Erythroblast (primary cell): ENCODE results near the gene DCUN1D2.

Source experiments
- DNase-seq, 2 experiments: peaks; one replicate each; lab custom pipeline; 2025; lab: John Stamatoyannopoulos, UW
- GATA1 ChIP-seq: IDR thresholded peaks from 2 replicates; pipeline ENCODE4 v1.6.1; 2011; ENCODE audit warnings: low read depth, mild to moderate bottlenecking, control low read depth, low read length, moderate library complexity
- POLR2A ChIP-seq: IDR thresholded peaks from 2 replicates; pipeline ENCODE4 v1.6.1; 2011; ENCODE audit warnings: mild to moderate bottlenecking, low read length

DCUN1D2 gene

DNA sequence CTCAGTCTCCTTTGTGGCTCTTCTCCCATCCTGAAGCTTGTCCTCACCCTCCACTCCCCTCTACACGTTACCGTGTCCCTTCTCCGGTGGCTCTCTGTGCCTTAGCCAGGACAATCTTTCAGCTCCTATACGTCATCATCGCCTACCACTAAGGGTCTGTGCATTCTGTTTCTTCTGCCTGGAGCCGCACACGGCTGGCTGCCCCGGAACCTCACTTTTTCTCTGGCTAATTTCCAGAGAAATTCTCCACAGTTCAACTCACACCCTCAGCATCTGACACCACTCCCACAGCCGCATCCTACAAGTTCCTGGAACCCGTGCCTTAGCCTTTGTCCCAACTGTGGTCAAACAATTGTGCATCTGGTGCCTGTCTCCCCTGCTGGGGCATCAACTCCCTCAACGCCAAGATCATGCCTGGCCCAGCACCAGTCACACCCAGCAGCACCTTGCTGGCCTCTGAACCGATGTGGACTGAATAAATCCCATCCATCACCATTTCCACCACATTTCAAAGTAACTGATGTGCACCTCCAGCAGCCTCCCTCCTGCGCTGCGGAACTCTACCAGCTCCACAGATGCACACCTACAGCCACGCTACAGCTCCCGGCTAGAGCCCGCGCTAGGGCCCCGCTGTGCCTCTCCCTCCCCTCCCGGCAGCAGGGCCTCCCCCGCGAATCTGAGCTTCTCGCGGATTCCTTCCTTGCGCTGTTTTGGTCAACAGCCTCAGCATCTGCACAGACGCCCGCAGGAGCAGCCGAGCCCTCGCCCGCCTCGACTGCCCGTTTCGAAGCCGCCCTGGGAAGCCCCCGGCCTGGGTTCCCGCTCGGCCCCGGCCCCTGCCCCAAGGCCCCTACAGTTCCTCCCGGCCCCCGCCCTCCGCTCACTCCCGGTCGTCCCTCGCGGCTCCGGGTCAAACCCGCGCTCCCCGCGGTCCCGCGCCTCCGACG, 689 bp downstream of the DCUN1D2 start:
- peak; percentile 51 to 73 for DNase-seq
- no peak for TF ChIP-seq GATA1
- no peak for TF ChIP-seq POLR2A

DNA sequence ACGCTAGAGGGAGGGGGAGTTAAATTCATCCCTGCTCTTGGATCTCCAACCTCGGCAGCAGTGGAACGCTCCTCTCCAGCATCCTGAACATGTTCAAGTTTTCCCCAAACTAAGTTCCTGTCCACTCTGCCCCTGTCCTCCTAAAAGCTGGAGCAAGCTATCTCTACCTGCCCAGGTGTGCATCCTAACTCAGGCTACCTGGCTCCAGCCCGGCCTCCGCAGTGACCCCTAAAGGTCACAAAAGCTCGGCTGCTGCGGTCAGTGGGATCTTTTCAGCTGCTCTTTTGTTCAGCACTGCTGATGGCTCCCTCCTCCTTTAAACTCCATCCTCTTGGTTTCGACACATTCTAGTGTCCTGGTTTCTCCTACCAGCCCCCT, 1.4 kb downstream of the DCUN1D2 start:
- no peak for DNase-seq
- no peak for TF ChIP-seq POLR2A
- TF ChIP-seq GATA1: no peak

DNA sequence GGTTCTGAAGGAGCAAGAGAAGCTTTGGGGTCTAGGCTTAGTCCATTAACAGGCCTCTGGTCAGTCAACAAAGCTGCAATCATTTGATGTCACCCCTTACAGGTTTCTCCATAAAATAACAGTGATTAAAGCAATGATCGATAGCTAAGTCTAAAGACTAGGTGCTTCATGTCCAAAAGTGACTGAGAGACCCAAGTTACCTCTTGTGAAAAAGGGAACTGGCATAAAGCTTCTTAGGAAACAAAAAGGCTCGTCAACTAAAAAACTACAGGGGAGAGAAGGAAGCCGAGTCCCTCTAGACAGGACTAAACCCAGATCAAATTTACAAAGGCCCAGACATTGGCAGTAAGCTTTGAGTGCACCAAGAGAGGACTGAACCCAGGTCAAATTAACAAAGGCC, 2.2 kb downstream of the DCUN1D2 start:
- DNase-seq: no peak
- TF ChIP-seq POLR2A (no peak), GATA1 (no peak)

DNA sequence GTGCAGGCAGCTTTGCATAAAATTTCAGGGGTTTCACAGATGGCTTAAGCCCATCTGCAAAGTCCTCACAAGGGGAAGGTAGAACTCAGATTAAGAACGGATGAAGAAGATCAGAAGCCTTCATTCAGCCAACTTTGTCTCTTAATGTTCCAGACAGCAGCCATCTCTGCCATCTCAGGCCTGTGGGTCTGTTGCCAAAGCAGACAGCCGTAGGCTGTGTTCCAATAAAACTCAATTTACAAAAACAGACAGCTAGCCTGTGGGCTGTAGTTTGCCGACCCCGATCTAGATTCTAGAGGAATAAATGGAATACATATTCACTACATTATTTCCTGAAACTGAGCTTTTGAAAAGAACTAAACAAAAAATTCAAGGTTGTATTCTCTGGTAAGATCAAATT, 3.8 kb downstream of the DCUN1D2 start:
- TF ChIP-seq GATA1 (no peak), POLR2A (no peak)
- DNase-seq: no peak

DNA sequence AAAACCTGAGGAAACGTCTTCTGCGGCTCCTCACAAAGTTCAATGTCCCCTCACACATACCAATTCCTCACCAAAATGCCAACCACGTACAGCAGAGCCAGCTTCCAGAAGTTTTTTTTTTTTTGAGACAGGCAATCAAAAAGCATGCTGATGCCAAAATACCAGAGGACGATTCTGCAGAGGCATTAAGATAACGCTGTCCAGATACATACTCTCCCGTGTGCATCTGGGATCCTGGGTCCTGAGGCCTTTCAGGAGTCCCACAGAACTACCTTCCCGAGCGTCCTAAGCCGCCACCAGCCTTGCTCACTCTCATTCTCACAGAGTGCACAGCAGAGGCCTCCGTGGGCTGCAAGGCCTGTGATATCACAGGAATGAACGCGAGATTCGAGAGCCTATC, 5.0 kb downstream of the DCUN1D2 start:
- no peak for DNase-seq
- TF ChIP-seq POLR2A: no peak
- no peak for TF ChIP-seq GATA1

DNA sequence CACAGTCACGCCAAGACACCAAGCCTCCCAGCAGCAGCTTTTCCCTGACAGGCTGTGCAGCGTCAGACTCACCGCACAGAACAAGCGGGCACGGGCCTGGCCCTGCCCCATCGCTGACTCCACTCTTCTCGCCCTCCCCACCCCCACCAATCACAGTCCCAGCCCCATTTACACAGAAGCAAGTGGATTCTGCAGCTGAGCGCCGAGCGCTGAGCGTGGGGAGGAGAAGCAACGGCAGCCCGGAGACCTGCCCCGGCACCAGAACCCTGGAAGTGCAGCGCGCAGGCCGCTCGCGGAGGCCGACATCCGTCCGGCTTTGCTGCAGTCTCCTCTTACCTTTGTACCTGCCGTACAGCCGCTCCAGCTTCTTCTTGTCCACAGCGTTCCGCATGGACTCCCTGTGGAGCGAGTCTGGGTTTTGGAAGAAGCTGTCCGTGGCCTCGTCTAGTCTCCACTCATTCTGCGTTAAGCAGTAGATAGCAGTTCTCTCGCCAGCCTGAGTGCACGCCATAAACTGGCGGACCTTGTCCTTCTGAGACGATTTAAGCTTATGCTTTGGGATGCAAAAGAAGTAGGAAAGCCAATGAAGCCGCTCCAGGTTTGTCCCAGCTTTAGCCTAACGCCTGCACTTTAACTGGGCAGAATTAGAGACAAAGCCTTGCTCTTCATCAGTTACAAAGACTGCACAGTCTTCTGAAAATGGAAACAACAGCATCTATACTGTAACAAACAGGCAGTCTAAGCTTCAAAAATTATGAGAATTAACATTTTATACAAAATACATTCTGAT, 6.8 kb downstream of the DCUN1D2 start:
- TF ChIP-seq POLR2A: no peak
- TF ChIP-seq GATA1: no peak
- DNase-seq: no peak

DNA sequence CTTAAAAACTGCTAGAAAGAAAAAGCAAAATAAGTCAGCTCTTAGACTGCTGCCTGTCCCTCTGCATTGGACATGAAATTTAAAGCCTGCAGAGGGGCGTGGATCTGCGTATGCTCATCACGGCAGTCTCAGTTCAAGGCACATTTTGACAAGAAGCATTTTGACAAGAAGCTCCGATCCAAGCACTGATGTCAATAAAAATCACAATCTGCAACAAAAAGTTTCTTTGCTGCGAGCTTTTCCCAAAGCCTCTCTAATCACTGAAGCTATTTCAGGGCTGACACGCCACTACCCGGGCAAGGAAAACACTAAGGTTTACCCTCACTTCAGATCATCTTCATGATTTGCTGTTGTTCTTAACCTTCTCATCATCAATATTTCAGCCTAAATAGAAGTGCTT, 7.4 kb downstream of the DCUN1D2 start:
- TF ChIP-seq POLR2A (no peak), GATA1 (no peak)

DNA sequence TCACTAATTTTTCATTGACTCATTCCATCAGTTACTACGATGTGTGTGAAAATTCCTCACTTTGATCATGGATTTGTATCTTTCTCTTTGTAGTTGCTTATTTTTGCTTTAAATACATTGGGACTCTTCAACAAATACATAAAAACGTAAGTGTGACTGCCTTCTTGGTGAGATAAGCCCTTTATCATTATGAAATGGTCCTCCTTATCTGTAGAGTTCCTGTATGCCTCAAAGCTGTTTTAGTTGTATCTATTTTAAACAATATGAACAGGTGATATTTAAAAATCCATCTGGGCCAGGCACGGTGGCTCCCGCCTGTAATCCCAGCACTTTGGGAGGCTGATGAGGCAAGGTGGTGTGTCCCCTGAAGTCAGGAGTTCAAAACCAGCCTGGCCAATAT, 11.3 kb downstream of the DCUN1D2 start:
- TF ChIP-seq GATA1: no peak
- no peak for TF ChIP-seq POLR2A
- peak in 1 of 2 experiments; percentile 64 for DNase-seq

More for the DNA sequence above, 7.4 kb downstream of the DCUN1D2 start:
- DNase-seq: no peak

DNA sequence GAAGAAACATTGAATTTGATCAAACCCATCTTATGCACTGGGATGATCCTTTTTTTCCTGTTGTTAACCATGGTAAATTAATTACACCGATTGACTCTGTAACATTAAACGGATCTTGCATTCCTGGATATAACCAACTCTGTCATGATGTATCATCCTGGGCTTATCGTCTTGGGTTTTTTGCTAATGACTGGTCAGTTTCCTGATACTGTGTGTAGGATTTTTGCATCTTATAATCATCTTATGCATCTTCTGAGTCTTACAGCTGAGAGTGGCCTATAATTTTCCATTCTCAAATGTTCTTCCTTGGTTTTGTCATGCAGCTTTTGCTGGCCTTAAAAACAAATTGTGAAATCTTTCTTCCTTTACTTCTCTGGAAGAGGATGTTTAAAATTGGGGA, 12.8 kb downstream of the DCUN1D2 start:
- no peak for DNase-seq
- TF ChIP-seq POLR2A (no peak), GATA1 (no peak)

DNA sequence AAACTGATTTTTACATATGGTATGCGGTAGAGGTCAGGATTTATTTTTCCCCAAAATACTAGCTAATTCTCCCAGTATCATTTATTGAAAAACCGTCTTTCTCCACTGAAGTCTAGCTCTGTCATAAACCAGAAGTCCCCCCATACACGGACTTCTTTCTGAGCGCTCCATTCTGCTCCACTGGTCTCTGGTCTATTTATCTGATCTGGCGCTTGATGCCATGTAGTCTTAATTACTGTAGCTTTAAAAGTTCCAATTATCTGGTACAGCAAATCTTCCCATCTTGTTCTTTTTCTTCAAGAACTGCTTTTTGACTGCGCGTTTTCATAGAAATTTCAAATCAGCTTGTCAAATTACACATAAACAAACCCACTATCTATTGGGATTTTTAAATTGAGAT, 13.7 kb downstream of the DCUN1D2 start:
- no peak for TF ChIP-seq GATA1
- TF ChIP-seq POLR2A: no peak
- DNase-seq: no peak

DNA sequence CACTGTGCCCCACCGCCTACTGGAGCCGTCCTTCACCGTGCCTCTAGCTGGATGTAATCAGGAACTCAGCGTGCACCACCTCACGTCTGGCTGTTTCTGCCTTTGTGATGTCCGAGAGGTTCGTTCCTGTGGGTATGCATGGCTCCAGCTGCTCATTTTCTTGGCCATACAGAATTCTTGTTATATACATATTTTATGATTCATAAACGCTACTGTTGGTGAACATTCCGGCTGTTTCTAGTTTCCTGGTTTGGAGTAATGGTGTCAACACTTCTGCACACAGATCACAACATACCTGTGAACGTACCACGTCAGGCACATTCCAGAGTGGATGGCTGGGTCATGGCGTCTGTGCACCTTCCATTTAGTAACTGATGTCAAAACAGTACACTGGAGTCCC, 14.6 kb downstream of the DCUN1D2 start:
- no peak for DNase-seq
- TF ChIP-seq POLR2A: no peak

DNA sequence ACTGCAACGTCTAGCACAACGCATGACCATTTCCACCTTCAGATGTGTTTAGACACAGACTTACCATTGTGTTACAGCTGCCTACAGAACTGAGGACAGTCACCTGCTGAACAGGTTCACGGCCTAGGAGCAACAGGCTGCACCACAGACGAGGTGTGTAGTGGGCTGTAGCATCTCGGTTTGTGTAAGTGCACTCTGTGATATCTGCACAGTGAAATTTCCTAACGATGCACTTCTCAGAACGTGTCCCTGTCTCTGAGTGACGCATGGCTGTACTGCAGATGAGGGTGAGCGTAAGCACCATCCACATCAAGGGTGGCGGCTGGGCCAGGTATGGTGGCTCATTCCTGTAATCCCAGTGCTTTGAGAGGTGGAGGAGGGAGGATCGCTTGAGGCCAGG, 15.2 kb downstream of the DCUN1D2 start:
- no peak for TF ChIP-seq POLR2A
- no peak for TF ChIP-seq GATA1

DNA sequence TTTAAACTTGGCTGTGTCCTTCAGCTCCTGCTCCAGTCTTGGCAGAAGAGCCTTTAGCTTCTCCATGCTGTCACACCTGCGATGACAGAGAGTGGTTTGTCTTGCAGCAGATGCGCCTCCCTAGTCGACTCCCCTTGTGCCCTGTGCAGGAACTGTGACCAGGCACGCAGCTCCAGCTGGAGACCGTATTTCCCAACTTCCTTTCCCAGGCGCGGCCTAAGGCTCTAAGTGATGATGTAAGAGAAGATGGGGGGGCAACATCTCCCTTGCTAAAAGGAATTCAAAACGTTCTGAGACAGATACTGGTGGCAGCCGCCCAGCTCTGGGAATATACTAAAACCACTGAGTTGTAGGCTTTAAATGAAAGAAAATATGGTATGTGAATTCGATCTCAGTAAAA, 16.3 kb downstream of the DCUN1D2 start:
- no peak for DNase-seq
- TF ChIP-seq GATA1: no peak
- TF ChIP-seq POLR2A: no peak

More for the DNA sequence above, 15.2 kb downstream of the DCUN1D2 start:
- no peak for DNase-seq
